ENCODE data around the gene TCERG1L. TPM values are rescaled to one million over a fixed set of nuclear protein-coding genes. Genes with fewer than 3 reads are reported as not detected.

Gene TCERG1L
- total RNA-seq, 2 experiments from 2014 or later: not detected

- DNase-seq (no peak), ATAC-seq (no peak)
- no peaks in the 10 kb centered on the region for H3K36me3 Mint-ChIP-seq (ENCODE audit: low read depth)
- ChIA-PET POLR2A (no interaction called here), CTCF (no interaction called here)
- H3K4me1 Mint-ChIP-seq (ENCODE audit: low read depth): no peaks in the 10 kb centered on the region
- no peak overlapping the region for H3K27ac Mint-ChIP-seq
- peaks cover 40% of the 10 kb centered on the region for H3K27me3 Mint-ChIP-seq
- intact Hi-C loops (cut with micrococcal nuclease): no loop called here
- no peak for TF ChIP-seq CTCF (IDR thresholded peaks at IDR 0.05)
- no peak overlapping the region for H3K4me3 Mint-ChIP-seq
- H3K9me3 Mint-ChIP-seq: no peaks in the 10 kb centered on the region
Measured at GRCh38 chr10:131313377-131313776, 1.9 kb upstream of the TCERG1L start.

GRCh38 chr10:131312478-131312836 is 936 bp upstream of the TCERG1L start:
- DNase-seq (peak; percentile 5), ATAC-seq (peak; percentile 17)
- peak; percentile 33 for TF ChIP-seq CTCF (IDR thresholded peaks at IDR 0.05)
- CTCF ChIA-PET: no interaction called here
- no peak overlapping the region for H3K27ac Mint-ChIP-seq
- peaks cover 43% of the 10 kb centered on the region for H3K27me3 Mint-ChIP-seq
- POLR2A ChIA-PET: no interaction called here
- no peaks in the 10 kb centered on the region for H3K4me1 Mint-ChIP-seq (ENCODE audit: low read depth)
- H3K9me3 Mint-ChIP-seq: no peaks in the 10 kb centered on the region
- no peaks in the 10 kb centered on the region for H3K36me3 Mint-ChIP-seq (ENCODE audit: low read depth)
- intact Hi-C loops (cut with micrococcal nuclease): no loop called here
- H3K4me3 Mint-ChIP-seq: no peak overlapping the region

GRCh38 chr10:131311402-131311660 is 190 bp downstream of the TCERG1L start:
- ATAC-seq (no peak), DNase-seq (no peak)
- TF ChIP-seq CTCF (IDR thresholded peaks at IDR 0.05): no peak
- Mint-ChIP-seq H3K9me3 (no peaks in the 10 kb centered on the region), H3K4me3 (no peak overlapping the region), H3K27ac (no peak overlapping the region), H3K27me3 (peaks cover 41% of the 10 kb centered on the region), H3K4me1 (ENCODE audit: low read depth) (no peaks in the 10 kb centered on the region), H3K36me3 (ENCODE audit: low read depth) (no peaks in the 10 kb centered on the region)
- intact Hi-C loops (cut with micrococcal nuclease): no loop called here
- ChIA-PET CTCF (no interaction called here), POLR2A (no interaction called here)

GRCh38 chr10:131310551-131311401 is 745 bp downstream of the TCERG1L start:
- H3K4me3 Mint-ChIP-seq: no peak overlapping the region
- DNase-seq (no peak), ATAC-seq (no peak)
- H3K9me3 Mint-ChIP-seq: no peaks in the 10 kb centered on the region
- intact Hi-C loops (cut with micrococcal nuclease): no loop called here
- no peak overlapping the region for H3K27ac Mint-ChIP-seq
- ChIA-PET POLR2A (no interaction called here), CTCF (interaction anchor here (0.9 kb wide), 1 partner anchor 66 kb away, joined by 3 read pairs; no protein-coding TSS in a partner anchor)
- no peak for TF ChIP-seq CTCF (IDR thresholded peaks at IDR 0.05)
- no peaks in the 10 kb centered on the region for H3K4me1 Mint-ChIP-seq (ENCODE audit: low read depth)
- H3K27me3 Mint-ChIP-seq: peaks cover 41% of the 10 kb centered on the region
- H3K36me3 Mint-ChIP-seq (ENCODE audit: low read depth): no peaks in the 10 kb centered on the region

- H3K4me3 Mint-ChIP-seq: no peak overlapping the region
- CTCF ChIA-PET: interaction anchor here (0.9 kb wide), 1 partner anchor 65 kb away, joined by 3 read pairs; no protein-coding TSS in a partner anchor
- H3K9me3 Mint-ChIP-seq: no peaks in the 10 kb centered on the region
- POLR2A ChIA-PET: no interaction called here
- H3K4me1 Mint-ChIP-seq (ENCODE audit: low read depth): no peaks in the 10 kb centered on the region
- intact Hi-C loops (cut with micrococcal nuclease): no loop called here
- ATAC-seq: no peak
- no peaks in the 10 kb centered on the region for H3K36me3 Mint-ChIP-seq (ENCODE audit: low read depth)
- peaks cover 43% of the 10 kb centered on the region for H3K27me3 Mint-ChIP-seq
- TF ChIP-seq CTCF (IDR thresholded peaks at IDR 0.05): peak; percentile 47
- H3K27ac Mint-ChIP-seq: no peak overlapping the region
- no peak for DNase-seq
Measured at GRCh38 chr10:131310142-131310541, 1.4 kb downstream of the TCERG1L start.
